HepG2 (cell line): Measurements from ENCODE around the gene IL2RG. TPM values are rescaled to one million over a fixed set of nuclear protein-coding genes. Genes with fewer than 3 reads are reported as not detected.

Experiments
- ARHGAP35 ChIP-seq: sonication (generic); formaldehyde crosslinking; IDR thresholded peaks from 2 replicates; pipeline ENCODE4 v1.9.0; 2022; ENCODE audit warnings: mild to moderate bottlenecking, inconsistent platforms, moderate library complexity, missing genetic modification reagents, borderline replicate concordance
- CCDC6 ChIP-seq: sonication (generic); formaldehyde crosslinking; IDR thresholded peaks from 2 replicates; pipeline ENCODE4 v1.8.1; 2022; ENCODE audit warnings: mild to moderate bottlenecking, missing genetic modification reagents, moderate library complexity
- CREB1 ChIP-seq, 2 experiments: fragments of 450-650 bp in 1 of 2; IDR thresholded peaks; 2 replicates each; pipeline ENCODE4 v1.6.1; 2016 to 2017; ENCODE audit warnings: control low read depth in 1 of 2, mild to moderate bottlenecking in 1 of 2, missing compliant biosample characterization in 1 of 2, missing genetic modification characterization in 1 of 2
- DNMT3B ChIP-seq: conservative IDR thresholded peaks from 2 replicates; pipeline ENCODE4 v1.6.1; 2016; ENCODE audit warnings: missing biosample characterization, control low read depth
- HMG20A ChIP-seq: IDR thresholded peaks from 2 replicates; pipeline ENCODE4 v1.6.1; 2016; ENCODE audit warnings: borderline replicate concordance
- KDM5A ChIP-seq: fragments of 200-600 bp; sonication (generic); IDR thresholded peaks from 2 replicates; pipeline ENCODE4 v1.7.0; 2018; ENCODE audit warnings: antibody characterized with exemption, mild to moderate bottlenecking, low read length, borderline replicate concordance
- MAZ ChIP-seq, 2 experiments: sonication (generic) in 1 of 2; formaldehyde crosslinking in 1 of 2; IDR thresholded peaks; 2 replicates each; pipeline versions ENCODE4 v1.5.0 to v1.6.1; 2012 to 2020; ENCODE audit warnings: low read depth in 2 of 2, mild to moderate bottlenecking in 2 of 2, borderline replicate concordance in 1 of 2, improper control_type of control experiment in 1 of 2, low read length in 1 of 2, missing genetic modification reagents in 1 of 2, moderate library complexity in 1 of 2
- NAIF1 ChIP-seq: sonication (generic); formaldehyde crosslinking; IDR thresholded peaks from 2 replicates; pipeline ENCODE4 v1.5.0; 2020; ENCODE audit warnings: mild to moderate bottlenecking, missing genetic modification reagents, borderline replicate concordance
- PAWR ChIP-seq: sonication (generic); formaldehyde crosslinking; IDR thresholded peaks from 2 replicates; pipeline ENCODE4 v1.4.0; 2020; ENCODE audit warnings: missing genetic modification reagents, mild to moderate bottlenecking, borderline replicate concordance
- RCOR2 ChIP-seq: IDR thresholded peaks from 2 replicates; pipeline ENCODE4 v1.6.1; 2016; ENCODE audit warnings: missing biosample characterization, missing genetic modification reagents
- SATB2 ChIP-seq: sonication (generic); formaldehyde crosslinking; IDR thresholded peaks from 2 replicates; pipeline ENCODE4 v1.5.0; 2020; ENCODE audit warnings: missing genetic modification reagents
- SMARCC2 ChIP-seq: fragments of 450-650 bp; IDR thresholded peaks from 2 replicates; pipeline ENCODE4 v1.6.1; 2017; ENCODE audit warnings: antibody characterized with exemption, mild to moderate bottlenecking
- THAP11 ChIP-seq: IDR thresholded peaks from 2 replicates; pipeline ENCODE4 v1.6.1; 2016; ENCODE audit warnings: missing biosample characterization, missing genetic modification reagents
- ZFP62 ChIP-seq: sonication (generic); formaldehyde crosslinking; IDR thresholded peaks from 2 replicates; pipeline ENCODE4 v1.4.0; 2020; ENCODE audit warnings: missing genetic modification reagents
- ZIK1 ChIP-seq: sonication (generic); formaldehyde crosslinking; IDR thresholded peaks from 2 replicates; pipeline ENCODE4 v1.5.0; 2020; ENCODE audit warnings: mild to moderate bottlenecking, low read depth, missing genetic modification reagents, borderline replicate concordance
- ZNF260 ChIP-seq: sonication (generic); formaldehyde crosslinking; IDR thresholded peaks from 2 replicates; pipeline ENCODE4 v1.4.0; 2020; ENCODE audit warnings: missing genetic modification reagents, low read depth, mild to moderate bottlenecking, borderline replicate concordance
- ZNF768 ChIP-seq: sonication (generic); formaldehyde crosslinking; IDR thresholded peaks from 2 replicates; pipeline ENCODE4 v1.4.0; 2020; ENCODE audit warnings: missing genetic modification reagents
- ZNF850 ChIP-seq: sonication (generic); formaldehyde crosslinking; conservative IDR thresholded peaks from 2 replicates; pipeline ENCODE4 v1.9.0; 2021; ENCODE audit warnings: mild to moderate bottlenecking, missing genetic modification reagents
- polyA plus RNA-seq, 8 experiments: library from polyadenylated mRNA; depleted of rRNA in 3 of 8; stranded (reverse) in 7 of 8; unstranded in 1 of 8; fragments of >200 nt; fragmentation: Illumina TruSeq in 4 of 8; extraction: Trizol in 4 of 8; gene quantifications; 2 replicates each; pipeline versions ENCODE4 v1.2.1 to v1.2.3, GENCODE V29; 2011 to 2016; ENCODE audit warnings: low read depth in 4 of 8, missing spikeins in 1 of 8, mixed read lengths in 1 of 8; ENCODE audit not compliant: insufficient read depth in 1 of 8
- total RNA-seq, 5 experiments: library from RNA; depleted of rRNA; stranded (reverse); fragments of >200 nt; fragmentation: Illumina TruSeq; extraction: Trizol; gene quantifications; 2 replicates each; pipeline ENCODE4 v1.2.3, GENCODE V29; 2016; ENCODE audit warnings: low read depth in 1 of 5
- TF ChIP-seq, protein P1 (sequence below): sonication (generic); formaldehyde crosslinking; IDR thresholded peaks from 2 replicates; pipeline ENCODE4 v1.4.0; 2020; ENCODE audit warnings: missing genetic modification reagents, low read depth, mild to moderate bottlenecking, borderline replicate concordance
- TF ChIP-seq, protein P2 (sequence below), 2 experiments: sonication (generic) in 1 of 2; formaldehyde crosslinking in 1 of 2; IDR thresholded peaks; 2 replicates each; pipeline versions ENCODE4 v1.6.1 to v1.9.0; 2014 to 2022; ENCODE audit warnings: antibody characterized with exemption in 1 of 2, borderline replicate concordance in 1 of 2, inconsistent platforms in 1 of 2, low read depth in 1 of 2, missing genetic modification reagents in 1 of 2
- TF ChIP-seq, protein P3 (sequence below): IDR thresholded peaks from 2 replicates; pipeline ENCODE4 v1.6.1; 2016; ENCODE audit warnings: missing compliant biosample characterization, missing genetic modification reagents, borderline replicate concordance

IL2RG gene
- total and polyA plus RNA-seq, 2 of the 13 experiments (the other 11 are each of a cell fraction or from before 2014, with no cell fraction given): 0.98 TPM; not detected in 1

GRCh38 chrX:71081330-71082123, 29.9 kb downstream of the IL2RG start (continued):
- TF ChIP-seq ZFP62 (CRISPR knock-in tag) (no peak), RCOR2 (no peak), SATB2 (CRISPR knock-in tag) (no peak), ZIK1 (CRISPR knock-in tag) (no peak), MAZ (IDR thresholded peaks at IDR 0.05; ENCODE audit: borderline replicate concordance, low read depth, low read length) (no peak), MAZ (CRISPR knock-in tag; IDR thresholded peaks at IDR 0.05; ENCODE audit: low read depth) (no peak), HMG20A (CRISPR knock-in tag) (0 out of 2 replicates have a peak, but pooled peaks have one; percentile 33), ZNF768 (no peak), KDM5A (no peak), NAIF1 (CRISPR knock-in tag) (no peak), CREB1 (IDR thresholded peaks at IDR 0.05) (no peak), CREB1 (CRISPR knock-in tag; IDR thresholded peaks at IDR 0.05) (no peak; the same call in 1 of the 2 replicates), CCDC6 (no peak), ZNF260 (CRISPR knock-in tag) (no peak), ARHGAP35 (no peak), THAP11 (CRISPR knock-in tag) (peak; percentile 57; the same call in 1 of the 2 replicates), PAWR (no peak), SMARCC2 (no peak), DNMT3B (CRISPR knock-in tag) (no peak), ZNF850 (CRISPR knock-in tag) (no peak)
- TF ChIP-seq, protein P1, sequence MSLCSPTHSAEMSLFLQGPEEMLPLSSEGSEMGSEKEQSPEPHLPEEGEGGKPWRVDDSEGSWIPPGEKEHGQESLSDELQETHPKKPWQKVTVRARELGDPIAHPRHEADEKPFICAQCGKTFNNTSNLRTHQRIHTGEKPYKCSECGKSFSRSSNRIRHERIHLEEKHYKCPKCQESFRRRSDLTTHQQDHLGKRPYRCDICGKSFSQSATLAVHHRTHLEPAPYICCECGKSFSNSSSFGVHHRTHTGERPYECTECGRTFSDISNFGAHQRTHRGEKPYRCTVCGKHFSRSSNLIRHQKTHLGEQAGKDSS: no peak
- TF ChIP-seq, protein P2, sequence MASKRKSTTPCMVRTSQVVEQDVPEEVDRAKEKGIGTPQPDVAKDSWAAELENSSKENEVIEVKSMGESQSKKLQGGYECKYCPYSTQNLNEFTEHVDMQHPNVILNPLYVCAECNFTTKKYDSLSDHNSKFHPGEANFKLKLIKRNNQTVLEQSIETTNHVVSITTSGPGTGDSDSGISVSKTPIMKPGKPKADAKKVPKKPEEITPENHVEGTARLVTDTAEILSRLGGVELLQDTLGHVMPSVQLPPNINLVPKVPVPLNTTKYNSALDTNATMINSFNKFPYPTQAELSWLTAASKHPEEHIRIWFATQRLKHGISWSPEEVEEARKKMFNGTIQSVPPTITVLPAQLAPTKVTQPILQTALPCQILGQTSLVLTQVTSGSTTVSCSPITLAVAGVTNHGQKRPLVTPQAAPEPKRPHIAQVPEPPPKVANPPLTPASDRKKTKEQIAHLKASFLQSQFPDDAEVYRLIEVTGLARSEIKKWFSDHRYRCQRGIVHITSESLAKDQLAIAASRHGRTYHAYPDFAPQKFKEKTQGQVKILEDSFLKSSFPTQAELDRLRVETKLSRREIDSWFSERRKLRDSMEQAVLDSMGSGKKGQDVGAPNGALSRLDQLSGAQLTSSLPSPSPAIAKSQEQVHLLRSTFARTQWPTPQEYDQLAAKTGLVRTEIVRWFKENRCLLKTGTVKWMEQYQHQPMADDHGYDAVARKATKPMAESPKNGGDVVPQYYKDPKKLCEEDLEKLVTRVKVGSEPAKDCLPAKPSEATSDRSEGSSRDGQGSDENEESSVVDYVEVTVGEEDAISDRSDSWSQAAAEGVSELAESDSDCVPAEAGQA (IDR thresholded peaks at IDR 0.05; ENCODE audit: low read depth): no peak
- TF ChIP-seq, protein P2 (CRISPR knock-in tag; IDR thresholded peaks at IDR 0.05; ENCODE audit: borderline replicate concordance): no peak
- TF ChIP-seq, protein P3, sequence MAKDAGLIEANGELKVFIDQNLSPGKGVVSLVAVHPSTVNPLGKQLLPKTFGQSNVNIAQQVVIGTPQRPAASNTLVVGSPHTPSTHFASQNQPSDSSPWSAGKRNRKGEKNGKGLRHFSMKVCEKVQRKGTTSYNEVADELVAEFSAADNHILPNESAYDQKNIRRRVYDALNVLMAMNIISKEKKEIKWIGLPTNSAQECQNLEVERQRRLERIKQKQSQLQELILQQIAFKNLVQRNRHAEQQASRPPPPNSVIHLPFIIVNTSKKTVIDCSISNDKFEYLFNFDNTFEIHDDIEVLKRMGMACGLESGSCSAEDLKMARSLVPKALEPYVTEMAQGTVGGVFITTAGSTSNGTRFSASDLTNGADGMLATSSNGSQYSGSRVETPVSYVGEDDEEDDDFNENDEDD (CRISPR knock-in tag): no peak
